DOHH2 (cell line): Measurements from ENCODE around the gene ODAD3.
"Not testable (repeated sequence)": the region's sequence is repeated elsewhere in the genome, so short reads cannot be mapped to it uniquely, and the experiment has no call there.

Experiments used
- H3F3A ChIP-seq: fragments of 200-600 bp; sonication (generic), shearing (Covaris generic); 2 replicates; pipeline ENCODE4 v1.6.0; 2016; ENCODE audit warnings: antibody characterized with exemption, mild to moderate bottlenecking; ENCODE audit not compliant: control insufficient read depth, insufficient read depth
- H3K27ac ChIP-seq: fragments of 200-600 bp; sonication (generic); 2 replicates; pipeline ENCODE4 v1.5.1; 2014; ENCODE audit warnings: low read depth, mild to moderate bottlenecking, low read length, moderate library complexity
- H3K27me3 ChIP-seq: fragments of 200-600 bp; sonication (generic); 2 replicates; pipeline ENCODE4 v1.6.1; 2014; ENCODE audit warnings: mild to moderate bottlenecking, low read length, mixed read lengths; ENCODE audit not compliant: control insufficient read depth
- H3K36me3 ChIP-seq: fragments of 200-600 bp; sonication (generic); 2 replicates; pipeline ENCODE4 v1.6.1; 2014; ENCODE audit warnings: mild to moderate bottlenecking, low read length, moderate library complexity, mixed read lengths; ENCODE audit not compliant: control insufficient read depth
- H3K4me1 ChIP-seq: fragments of 200-600 bp; sonication (generic); 2 replicates; pipeline ENCODE4 v1.6.1; 2014; ENCODE audit warnings: mild to moderate bottlenecking, low read length, mixed read lengths; ENCODE audit not compliant: control insufficient read depth
- H3K4me2 ChIP-seq: fragments of 200-600 bp; sonication (generic); 2 replicates; pipeline ENCODE4 v1.6.0; 2014; ENCODE audit warnings: mild to moderate bottlenecking, low read length, moderate library complexity
- H3K4me3 ChIP-seq: fragments of 200-600 bp; sonication (generic); 2 replicates; pipeline ENCODE4 v1.5.1; 2014; ENCODE audit warnings: mild to moderate bottlenecking, low read length, mixed read lengths
- H3K79me2 ChIP-seq: fragments of 200-600 bp; sonication (generic); 2 replicates; pipeline ENCODE4 v1.6.1; 2014; ENCODE audit warnings: mild to moderate bottlenecking, low read length, mixed read lengths; ENCODE audit not compliant: control insufficient read depth
- H3K9me2 ChIP-seq: fragments of 200-600 bp; sonication (generic); replicated peaks from 2 replicates; pipeline ENCODE4 v1.6.1; 2014; ENCODE audit warnings: mild to moderate bottlenecking, low read length, mixed read lengths; ENCODE audit not compliant: control insufficient read depth
- H3K9me3 ChIP-seq: fragments of 200-600 bp; sonication (generic); 2 replicates; pipeline ENCODE4 v1.6.1; 2014; ENCODE audit warnings: antibody characterized with exemption, low read length, mixed read lengths; ENCODE audit not compliant: control insufficient read depth, insufficient read depth
- H4K20me1 ChIP-seq: fragments of 200-600 bp; sonication (generic); 2 replicates; pipeline ENCODE4 v1.6.0; 2014; ENCODE audit warnings: low read depth, mild to moderate bottlenecking, antibody characterized with exemption, low read length, moderate library complexity; ENCODE audit not compliant: control insufficient read depth, insufficient read depth
- CTCF ChIP-seq: fragments of 200-600 bp; sonication (generic); IDR thresholded peaks from one replicate; pipeline ENCODE4 v1.5.1; 2014; ENCODE audit warnings: antibody characterized with exemption, mild to moderate bottlenecking, low read depth, low read length; ENCODE audit not compliant: poor library complexity, severe bottlenecking
- EZH2phosphoT487 ChIP-seq: fragments of 200-600 bp; sonication (generic); IDR thresholded peaks from 2 replicates; pipeline ENCODE4 v1.6.1; 2017; ENCODE audit warnings: borderline replicate concordance, mild to moderate bottlenecking, antibody characterized with exemption, low read length, moderate library complexity, mixed read lengths

ODAD3 gene

DNA sequence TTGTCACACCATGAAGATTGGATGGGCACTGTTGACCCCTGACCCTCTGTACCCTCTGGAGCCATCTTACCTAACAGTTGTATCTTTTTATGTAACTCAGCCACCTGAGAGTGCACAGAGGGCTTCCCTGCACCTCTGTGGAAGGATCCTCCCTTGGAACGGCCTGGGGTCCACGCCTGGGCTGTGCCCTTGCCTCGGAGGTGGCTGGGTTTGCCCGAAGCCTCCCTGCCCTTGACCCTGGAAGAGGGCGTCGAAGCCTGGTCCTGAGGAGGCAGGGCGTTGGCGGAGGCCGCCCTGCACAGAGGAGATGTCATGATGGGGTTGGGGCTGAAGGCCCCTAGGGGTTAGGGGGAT lies 241 bp downstream of the ODAD3 start:
- Histone ChIP-seq H3K36me3 (peaks cover 34% of the 10 kb centered on the region), H3K4me1 (peaks cover 20% of the 10 kb centered on the region), H3K9me3 (no peaks in the 10 kb centered on the region), H3K9me2 (no peaks in the 10 kb centered on the region), H3F3A (no peaks in the 10 kb centered on the region), H3K79me2 (peaks cover 22% of the 10 kb centered on the region), H3K27ac (no peak overlapping the region), H4K20me1 (no peaks in the 10 kb centered on the region), H3K4me2 (peak overlapping the region; percentile 97), H3K27me3 (no peaks in the 10 kb centered on the region), H3K4me3 (peak overlapping the region; percentile 93)
- TF ChIP-seq EZH2phosphoT487 (no peak), CTCF (no peak)

DNA sequence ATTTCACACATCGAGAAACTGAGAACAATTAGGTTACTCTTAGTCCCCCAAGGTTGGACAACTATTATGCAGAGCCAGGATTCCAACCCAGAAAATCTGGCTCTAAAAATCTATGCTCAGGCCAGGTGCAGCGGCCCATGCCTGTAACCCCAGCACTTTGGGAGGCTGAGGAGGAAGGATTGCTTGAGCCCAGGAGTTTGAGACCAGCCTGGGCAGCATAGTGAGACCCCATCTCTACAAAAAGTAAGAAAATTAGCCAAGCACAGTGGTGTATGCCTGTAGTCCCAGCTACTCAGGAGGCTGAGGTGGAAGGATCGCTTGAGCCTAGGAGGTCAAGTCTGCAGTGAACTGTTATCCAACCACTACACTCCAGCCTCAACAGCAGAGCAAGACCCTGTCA lies 1.4 kb downstream of the ODAD3 start:
- Histone ChIP-seq H3K36me3 (peaks cover 27% of the 10 kb centered on the region), H3K79me2 (peaks cover 22% of the 10 kb centered on the region), H3K4me1 (peaks cover 20% of the 10 kb centered on the region)
- not testable (repeated sequence) for H3F3A ChIP-seq, H3K4me3 ChIP-seq, H3K4me2 ChIP-seq, H3K9me2 ChIP-seq, H3K27me3 ChIP-seq, H3K9me3 ChIP-seq, H4K20me1 ChIP-seq, H3K27ac ChIP-seq

GRCh38 chr19:11426656-11427055 lies 8.3 kb downstream of the ODAD3 start:
- Histone ChIP-seq H3K4me1 (peaks cover 18% of the 10 kb centered on the region), H3K36me3 (no peaks in the 10 kb centered on the region), H3K9me3 (no peaks in the 10 kb centered on the region), H3K4me3 (no peak overlapping the region), H4K20me1 (no peaks in the 10 kb centered on the region), H3K27me3 (peaks cover 17% of the 10 kb centered on the region), H3F3A (peaks cover 6% of the 10 kb centered on the region), H3K9me2 (no peaks in the 10 kb centered on the region), H3K79me2 (no peaks in the 10 kb centered on the region), H3K4me2 (no peak overlapping the region), H3K27ac (no peak overlapping the region)
- TF ChIP-seq EZH2phosphoT487 = no peak
- no peak for TF ChIP-seq CTCF

GRCh38 chr19:11425719-11426457 lies 9.0 kb downstream of the ODAD3 start:
- Histone ChIP-seq H3K27me3 (peaks cover 25% of the 10 kb centered on the region), H3K36me3 (no peaks in the 10 kb centered on the region), H4K20me1 (no peaks in the 10 kb centered on the region), H3K4me1 (peaks cover 25% of the 10 kb centered on the region), H3K79me2 (no peaks in the 10 kb centered on the region), H3F3A (peaks cover 6% of the 10 kb centered on the region), H3K4me3 (no peak overlapping the region), H3K4me2 (no peak overlapping the region), H3K9me2 (no peaks in the 10 kb centered on the region), H3K9me3 (no peaks in the 10 kb centered on the region), H3K27ac (no peak overlapping the region)
- no peak for TF ChIP-seq CTCF
- TF ChIP-seq EZH2phosphoT487 = no peak
